Measurements from ENCODE around the gene F2R. TPM values are rescaled to one million over a fixed set of nuclear protein-coding genes. Genes with fewer than 3 reads are reported as not detected.

F2R gene
- total RNA-seq, 3 donors from 2014 or later (not counting 1 experiment from before 2014, with no cell fraction given), result 43.2 to 53.9 (median 50.1) TPM

DNA sequence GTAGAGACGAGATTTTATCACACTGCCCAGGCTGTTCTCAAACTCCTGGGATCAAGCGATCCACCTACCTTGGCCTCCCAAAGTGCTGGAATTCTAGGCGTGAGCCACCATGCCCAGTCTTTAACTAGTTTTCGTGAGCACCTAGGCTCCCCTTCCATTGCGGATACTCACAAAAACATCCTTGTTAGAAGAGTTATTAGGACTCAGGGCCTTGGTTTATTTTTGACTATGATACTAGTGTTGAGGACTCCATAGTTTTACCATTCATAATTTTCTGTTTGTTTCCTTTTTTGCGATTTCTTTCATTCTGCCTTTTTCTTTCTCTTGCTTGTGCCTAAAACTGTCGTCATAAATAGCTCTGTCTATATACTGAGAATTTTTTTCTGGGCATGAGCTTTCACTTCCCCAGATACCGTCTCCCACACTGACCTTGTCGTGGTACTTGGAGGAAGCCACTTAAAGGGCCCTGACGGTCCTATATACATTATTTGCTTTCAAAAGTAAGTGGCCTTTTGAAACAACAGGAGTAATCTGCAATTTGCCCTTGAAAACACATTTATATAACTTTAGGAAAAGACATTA lies 5.2 kb downstream of the F2R start:
- Mint-ChIP-seq H3K9me3 (no peaks in the 10 kb centered on the region), H3K27me3 (ENCODE audit: low read depth in 2 of 2) (no peaks in the 10 kb centered on the region), H3K27ac (peak overlapping the region; percentile 85 to 89), H3K4me1 (peaks cover 59 to 79% of the 10 kb centered on the region in 2 donors), H3K4me3 (peak overlapping the region; percentile 62), H3K36me3 (no peaks in the 10 kb centered on the region)
- peak in 1 of 3 donors; percentile 50 for ATAC-seq
- Histone ChIP-seq H3K4me1 (ENCODE audit: control insufficient read depth, insufficient read depth, low read length) (peaks cover 41% of the 10 kb centered on the region), H3K4me3 (ENCODE audit: low read length) (no peak overlapping the region), H3K36me3 (ENCODE audit: control insufficient read depth, insufficient read depth, low read length) (no peaks in the 10 kb centered on the region), H3K27me3 (ENCODE audit: control insufficient read depth, insufficient read depth, low read length) (no peaks in the 10 kb centered on the region), H3K27ac (ENCODE audit: low read length) (peak overlapping the region; percentile 28), H3K9me3 (ENCODE audit: control insufficient read depth, insufficient read depth, low read length) (no peaks in the 10 kb centered on the region)
- TF ChIP-seq, protein P1, sequence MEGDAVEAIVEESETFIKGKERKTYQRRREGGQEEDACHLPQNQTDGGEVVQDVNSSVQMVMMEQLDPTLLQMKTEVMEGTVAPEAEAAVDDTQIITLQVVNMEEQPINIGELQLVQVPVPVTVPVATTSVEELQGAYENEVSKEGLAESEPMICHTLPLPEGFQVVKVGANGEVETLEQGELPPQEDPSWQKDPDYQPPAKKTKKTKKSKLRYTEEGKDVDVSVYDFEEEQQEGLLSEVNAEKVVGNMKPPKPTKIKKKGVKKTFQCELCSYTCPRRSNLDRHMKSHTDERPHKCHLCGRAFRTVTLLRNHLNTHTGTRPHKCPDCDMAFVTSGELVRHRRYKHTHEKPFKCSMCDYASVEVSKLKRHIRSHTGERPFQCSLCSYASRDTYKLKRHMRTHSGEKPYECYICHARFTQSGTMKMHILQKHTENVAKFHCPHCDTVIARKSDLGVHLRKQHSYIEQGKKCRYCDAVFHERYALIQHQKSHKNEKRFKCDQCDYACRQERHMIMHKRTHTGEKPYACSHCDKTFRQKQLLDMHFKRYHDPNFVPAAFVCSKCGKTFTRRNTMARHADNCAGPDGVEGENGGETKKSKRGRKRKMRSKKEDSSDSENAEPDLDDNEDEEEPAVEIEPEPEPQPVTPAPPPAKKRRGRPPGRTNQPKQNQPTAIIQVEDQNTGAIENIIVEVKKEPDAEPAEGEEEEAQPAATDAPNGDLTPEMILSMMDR (IDR thresholded peaks at IDR 0.05), result no peak
- no peak for DNase-seq
- 50% methylated on average over 8 of the region's 10 CpGs for WGBS (ENCODE audit: insufficient coverage)
- intact Hi-C loops (cut with micrococcal nuclease), result no loop called here

DNA sequence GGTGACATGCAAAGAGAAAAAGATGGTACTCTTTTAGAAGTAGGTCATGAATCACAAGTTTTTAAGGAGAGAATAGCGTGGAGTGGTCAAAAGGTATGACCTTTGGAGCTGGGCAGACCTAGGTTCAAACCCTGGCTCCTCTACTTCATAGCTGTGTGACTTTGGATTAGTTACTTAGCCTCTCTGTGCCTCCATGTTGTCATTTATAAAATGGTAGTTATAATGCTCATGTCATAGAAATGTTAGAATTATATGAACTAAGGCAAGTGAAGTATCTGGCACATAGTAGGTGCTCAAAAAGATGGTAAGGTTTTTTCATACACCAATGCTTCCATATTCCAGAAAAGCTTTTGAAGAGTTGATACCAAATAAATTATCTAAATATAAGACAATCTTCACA lies 7.3 kb downstream of the F2R start:
- Histone ChIP-seq H3K27ac (ENCODE audit: low read length) (no peak overlapping the region), H3K27me3 (ENCODE audit: control insufficient read depth, insufficient read depth, low read length) (no peaks in the 10 kb centered on the region), H3K9me3 (ENCODE audit: control insufficient read depth, insufficient read depth, low read length) (no peaks in the 10 kb centered on the region), H3K36me3 (ENCODE audit: control insufficient read depth, insufficient read depth, low read length) (no peaks in the 10 kb centered on the region), H3K4me3 (ENCODE audit: low read length) (no peak overlapping the region), H3K4me1 (ENCODE audit: control insufficient read depth, insufficient read depth, low read length) (peaks cover 23% of the 10 kb centered on the region)
- peaks cover 48 to 83% of the 10 kb centered on the region in 2 donors for H3K4me1 Mint-ChIP-seq
- TF ChIP-seq, protein P1 (IDR thresholded peaks at IDR 0.05), result no peak
- intact Hi-C loops (cut with micrococcal nuclease), result no loop called here
- no peaks in the 10 kb centered on the region for H3K27me3 Mint-ChIP-seq (ENCODE audit: low read depth in 2 of 2)
- peak overlapping the region; percentile 13 to 88 for H3K27ac Mint-ChIP-seq
- ATAC-seq (no peak), DNase-seq (no peak)
- no peak overlapping the region for H3K4me3 Mint-ChIP-seq
- no peaks in the 10 kb centered on the region for H3K36me3 Mint-ChIP-seq
- H3K9me3 Mint-ChIP-seq, result no peaks in the 10 kb centered on the region
- 81% methylated on average over 1 of the region's 1 CpG for WGBS (ENCODE audit: insufficient coverage)

DNA sequence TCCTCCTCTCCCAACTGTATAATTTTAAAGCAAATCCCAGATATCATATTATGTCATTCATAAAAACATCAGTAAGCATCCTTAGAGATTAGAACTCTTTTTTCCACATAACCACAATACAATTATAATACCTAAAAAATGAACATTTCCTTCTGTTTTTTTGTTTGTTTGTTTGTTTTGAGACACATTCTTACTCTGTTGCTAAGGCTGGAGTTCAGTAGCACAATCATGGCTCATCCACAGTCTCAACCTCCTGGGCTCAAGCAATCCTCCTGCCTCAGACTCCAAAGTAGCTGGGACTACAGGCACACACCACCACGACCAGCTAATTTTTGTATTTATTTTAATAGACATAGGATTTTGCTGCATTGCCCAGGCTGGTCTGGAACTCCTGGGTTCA lies 8.0 kb downstream of the F2R start:
- DNase-seq (no peak), ATAC-seq (no peak)
- H3K36me3 ChIP-seq (ENCODE audit: control insufficient read depth, insufficient read depth, low read length), result no peaks in the 10 kb centered on the region
- intact Hi-C loops (cut with micrococcal nuclease), result no loop called here
- Mint-ChIP-seq H3K27me3 (ENCODE audit: low read depth in 2 of 2) (no peaks in the 10 kb centered on the region), H3K4me1 (peaks cover 42 to 79% of the 10 kb centered on the region in 2 donors), H3K27ac (peak overlapping the region; percentile 13 to 88), H3K36me3 (no peaks in the 10 kb centered on the region), H3K4me3 (no peak overlapping the region), H3K9me3 (no peaks in the 10 kb centered on the region)
- peaks cover 18% of the 10 kb centered on the region for H3K4me1 ChIP-seq (ENCODE audit: control insufficient read depth, insufficient read depth, low read length)
- H3K27ac ChIP-seq (ENCODE audit: low read length), result peak overlapping the region; percentile 15
- no CpG with 5 or more reads among the region's 1 CpG for WGBS (ENCODE audit: insufficient coverage)
- H3K4me3 ChIP-seq (ENCODE audit: low read length), result no peak overlapping the region
- no peaks in the 10 kb centered on the region for H3K9me3 ChIP-seq (ENCODE audit: control insufficient read depth, insufficient read depth, low read length)
- H3K27me3 ChIP-seq (ENCODE audit: control insufficient read depth, insufficient read depth, low read length), result no peaks in the 10 kb centered on the region
- TF ChIP-seq, protein P1 (IDR thresholded peaks at IDR 0.05), result no peak

DNA sequence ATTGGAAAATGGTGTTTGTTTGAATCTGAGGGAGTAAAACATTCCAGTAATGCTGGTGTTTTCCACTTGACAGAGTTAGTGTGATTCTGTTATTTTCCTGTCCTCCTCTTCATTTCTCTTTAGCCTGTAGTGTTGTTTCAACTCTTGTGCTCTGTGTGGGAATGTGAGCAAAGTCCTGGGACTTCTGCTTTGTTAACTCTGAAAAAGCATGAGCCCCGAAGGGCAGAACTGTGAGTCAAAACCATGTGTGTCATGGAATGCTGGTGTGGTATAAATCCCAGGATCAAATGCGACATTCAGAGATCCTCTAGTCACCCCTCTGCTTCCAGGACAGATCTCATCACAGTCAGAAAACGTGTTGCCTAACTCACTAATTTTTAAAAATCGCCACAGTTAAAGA lies 8.9 kb downstream of the F2R start:
- H3K9me3 ChIP-seq (ENCODE audit: control insufficient read depth, insufficient read depth, low read length), result peaks cover 4% of the 10 kb centered on the region
- H3K4me3 ChIP-seq (ENCODE audit: low read length), result no peak overlapping the region
- no peak overlapping the region for H3K27ac ChIP-seq (ENCODE audit: low read length)
- DNase-seq (no peak), ATAC-seq (no peak)
- Mint-ChIP-seq H3K27ac (peak overlapping the region; percentile 74 to 88), H3K4me3 (peak overlapping the region; percentile 7), H3K4me1 (peaks cover 49 to 81% of the 10 kb centered on the region in 2 donors), H3K36me3 (peaks cover 7% of the 10 kb centered on the region), H3K27me3 (ENCODE audit: low read depth in 2 of 2) (no peaks in the 10 kb centered on the region), H3K9me3 (peaks cover 0 to 3% of the 10 kb centered on the region in 2 donors)
- no peaks in the 10 kb centered on the region for H3K27me3 ChIP-seq (ENCODE audit: control insufficient read depth, insufficient read depth, low read length)
- peaks cover 14% of the 10 kb centered on the region for H3K4me1 ChIP-seq (ENCODE audit: control insufficient read depth, insufficient read depth, low read length)
- TF ChIP-seq, protein P1 (IDR thresholded peaks at IDR 0.05), result no peak
- H3K36me3 ChIP-seq (ENCODE audit: control insufficient read depth, insufficient read depth, low read length), result peaks cover under 1% of the 10 kb centered on the region
- intact Hi-C loops (cut with micrococcal nuclease), result no loop called here
- 79% methylated on average over 4 of the region's 4 CpGs for WGBS (ENCODE audit: insufficient coverage)
